RWPE1 (cell line): ENCODE data around the gene SLX9.
A peak's percentile ranks its signal among the peaks of the same experiment; 100 is the strongest.

Experiments
- CTCF ChIA-PET: fragments of 350-600 bp; sonication (Branson Sonifier 250); formaldehyde crosslinking; extraction: SDS; loops from one replicate; lab custom pipeline; 2021; lab: Yijun Ruan, JAX
- POLR2A ChIA-PET: fragments of 400-600 bp; formaldehyde crosslinking; extraction: SDS; loops from one replicate; lab custom pipeline; 2020; ENCODE audit warnings: antibody characterized with exemption; ENCODE audit not compliant: low non-redundant PET; lab: Yijun Ruan, JAX
- DNase-seq: peaks from one replicate; pipeline ENCODE4 v3.0.0; 2012; ENCODE audit warnings: low spot score
- H3K27ac ChIP-seq: fragments of 450-650 bp; 2 replicates; pipeline ENCODE4 v1.5.1; 2017
- TF ChIP-seq, protein P1 (sequence below): fragments of 450-650 bp; conservative IDR thresholded peaks from 2 replicates; pipeline ENCODE4 v1.5.1; 2017; ENCODE audit warnings: low read depth, mild to moderate bottlenecking

SLX9 gene

DNA sequence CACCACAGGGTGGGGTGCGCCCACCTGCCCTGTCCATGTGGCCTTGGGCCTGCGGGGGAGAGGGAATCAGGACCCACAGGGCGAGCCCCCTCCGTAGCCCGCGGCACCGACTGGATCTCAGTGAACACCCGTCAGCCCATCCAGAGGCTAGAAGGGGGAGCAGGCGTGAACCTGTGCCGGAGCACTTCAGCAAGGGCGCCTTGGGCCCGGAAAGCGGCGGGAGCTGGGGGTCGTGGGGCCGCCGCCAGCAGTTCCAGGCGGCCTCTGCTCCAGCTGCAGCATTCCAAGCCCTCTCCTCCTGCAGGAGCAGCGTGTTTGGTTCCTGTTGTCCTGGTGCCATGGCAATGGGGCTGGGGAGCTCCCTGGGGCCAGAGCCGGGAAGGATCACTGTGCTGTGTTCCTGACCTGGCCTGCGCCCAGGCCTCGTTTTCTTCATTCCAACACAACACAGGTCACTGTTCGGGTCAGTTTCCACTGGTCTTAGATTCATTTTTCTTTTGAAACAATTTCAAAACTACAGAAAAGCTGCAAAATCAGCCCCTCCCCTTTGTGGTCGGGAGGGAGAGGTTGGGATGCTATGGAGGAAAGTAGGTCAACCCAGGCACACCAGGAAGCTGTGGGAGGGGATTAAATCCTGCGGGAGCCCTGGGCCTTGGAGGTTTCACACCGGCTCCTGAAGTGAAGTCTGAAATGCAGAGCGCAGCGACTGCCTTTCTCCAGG lies 18.8 kb downstream of the SLX9 start:
- DNase-seq, result no peak
- ChIA-PET POLR2A (no interaction called here), CTCF (interaction anchor here (0.6 to 1.4 kb wide), 2 partner anchors 9 to 209 kb away, joined by 3 to 5 read pairs; no protein-coding TSS in a partner anchor)
- peak overlapping the region; percentile 33 for H3K27ac ChIP-seq
- TF ChIP-seq, protein P1, sequence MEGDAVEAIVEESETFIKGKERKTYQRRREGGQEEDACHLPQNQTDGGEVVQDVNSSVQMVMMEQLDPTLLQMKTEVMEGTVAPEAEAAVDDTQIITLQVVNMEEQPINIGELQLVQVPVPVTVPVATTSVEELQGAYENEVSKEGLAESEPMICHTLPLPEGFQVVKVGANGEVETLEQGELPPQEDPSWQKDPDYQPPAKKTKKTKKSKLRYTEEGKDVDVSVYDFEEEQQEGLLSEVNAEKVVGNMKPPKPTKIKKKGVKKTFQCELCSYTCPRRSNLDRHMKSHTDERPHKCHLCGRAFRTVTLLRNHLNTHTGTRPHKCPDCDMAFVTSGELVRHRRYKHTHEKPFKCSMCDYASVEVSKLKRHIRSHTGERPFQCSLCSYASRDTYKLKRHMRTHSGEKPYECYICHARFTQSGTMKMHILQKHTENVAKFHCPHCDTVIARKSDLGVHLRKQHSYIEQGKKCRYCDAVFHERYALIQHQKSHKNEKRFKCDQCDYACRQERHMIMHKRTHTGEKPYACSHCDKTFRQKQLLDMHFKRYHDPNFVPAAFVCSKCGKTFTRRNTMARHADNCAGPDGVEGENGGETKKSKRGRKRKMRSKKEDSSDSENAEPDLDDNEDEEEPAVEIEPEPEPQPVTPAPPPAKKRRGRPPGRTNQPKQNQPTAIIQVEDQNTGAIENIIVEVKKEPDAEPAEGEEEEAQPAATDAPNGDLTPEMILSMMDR, result no peak

DNA sequence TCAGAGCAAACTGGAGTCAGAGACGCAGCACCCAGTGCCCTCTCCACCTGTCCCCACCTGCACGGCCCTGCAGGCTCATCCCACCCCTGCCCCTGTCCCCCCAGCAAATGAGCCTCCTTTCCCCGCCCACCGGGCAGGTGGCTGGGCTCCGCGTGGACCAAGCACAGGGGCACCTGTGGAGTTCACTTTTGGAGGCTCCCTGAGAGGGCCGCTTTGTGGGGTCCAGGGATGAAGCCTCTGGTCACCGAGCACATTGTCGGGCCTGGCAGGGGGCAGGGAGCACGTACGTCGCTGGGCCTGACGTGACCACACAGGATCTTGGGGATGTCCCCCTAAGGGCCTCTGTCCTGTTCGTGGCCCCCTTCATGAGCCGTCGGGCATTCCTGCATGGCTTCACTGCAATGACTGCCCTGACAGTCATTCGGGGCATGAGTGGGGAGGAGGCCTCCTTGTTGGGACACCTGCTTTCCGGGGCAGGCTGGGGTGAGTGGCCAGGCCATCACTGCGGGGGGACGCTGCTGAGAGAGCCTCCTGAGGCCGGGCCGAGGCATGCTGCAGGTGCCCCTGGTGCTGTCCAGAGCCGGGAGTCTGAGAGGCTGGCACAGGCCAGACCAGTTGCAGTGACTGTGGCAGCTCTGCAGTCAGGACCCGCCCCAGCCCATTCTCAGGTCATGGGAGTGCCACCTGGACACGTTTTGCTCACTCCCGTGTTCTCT lies 19.7 kb downstream of the SLX9 start:
- H3K27ac ChIP-seq, result peak overlapping the region; percentile 33
- TF ChIP-seq, protein P1, result no peak
- CTCF ChIA-PET, result interaction anchor here (1.2 kb wide), 1 partner anchor 10 kb away, joined by 6 read pairs; no protein-coding TSS in a partner anchor
- DNase-seq, result no peak
- POLR2A ChIA-PET, result no interaction called here

DNA sequence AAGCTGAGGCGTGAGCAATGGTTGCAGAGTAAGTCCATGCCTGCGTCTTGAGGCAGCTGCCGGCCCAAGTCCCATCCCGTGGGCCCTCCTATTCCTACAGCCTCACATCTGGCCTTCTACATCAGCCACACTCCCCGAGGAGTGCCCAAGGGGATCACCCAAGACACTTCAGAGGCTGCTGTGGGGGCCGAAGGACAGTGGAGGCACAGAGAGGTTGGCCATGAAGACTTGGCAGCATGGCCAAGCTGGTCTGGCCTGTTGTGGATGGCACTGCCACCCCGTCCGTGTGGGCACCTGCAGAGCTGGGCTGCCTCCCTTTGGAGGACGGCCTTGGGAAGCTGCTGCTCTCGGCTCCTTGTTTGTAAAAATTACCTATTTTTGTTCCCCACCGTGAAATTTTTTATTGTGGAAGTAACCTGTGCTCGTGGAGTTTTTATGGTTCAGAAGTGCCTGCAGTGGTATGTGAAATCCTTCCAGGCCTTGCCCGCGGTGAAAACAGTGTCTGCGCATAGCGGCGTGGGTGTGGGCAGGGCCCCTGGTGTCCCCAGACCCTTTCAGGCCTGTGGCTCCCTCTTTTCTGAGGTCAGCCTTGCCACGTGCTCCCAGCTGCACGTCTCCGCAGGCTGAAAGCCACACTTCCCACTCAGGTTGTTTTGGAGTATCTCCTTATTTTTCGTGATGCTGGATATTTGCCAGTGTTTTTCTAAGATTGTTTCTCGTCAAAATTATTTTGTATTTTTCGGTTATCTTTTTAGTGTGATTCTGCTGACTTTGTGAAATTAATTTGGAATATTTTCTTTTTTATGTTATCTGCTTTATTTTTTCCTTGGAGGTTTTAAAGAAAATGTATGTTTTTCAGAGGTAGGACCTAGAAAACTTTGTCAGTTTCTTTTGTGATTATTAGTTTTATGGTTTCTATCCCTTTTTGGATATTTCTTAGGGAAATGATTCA lies 20.6 kb downstream of the SLX9 start:
- DNase-seq, result no peak
- POLR2A ChIA-PET, result no interaction called here
- CTCF ChIA-PET, result interaction anchor here (1.2 kb wide), 1 partner anchor 11 kb away, joined by 6 read pairs; no protein-coding TSS in a partner anchor
- peak overlapping the region; percentile 33 for H3K27ac ChIP-seq
- TF ChIP-seq, protein P1, result no peak

DNA sequence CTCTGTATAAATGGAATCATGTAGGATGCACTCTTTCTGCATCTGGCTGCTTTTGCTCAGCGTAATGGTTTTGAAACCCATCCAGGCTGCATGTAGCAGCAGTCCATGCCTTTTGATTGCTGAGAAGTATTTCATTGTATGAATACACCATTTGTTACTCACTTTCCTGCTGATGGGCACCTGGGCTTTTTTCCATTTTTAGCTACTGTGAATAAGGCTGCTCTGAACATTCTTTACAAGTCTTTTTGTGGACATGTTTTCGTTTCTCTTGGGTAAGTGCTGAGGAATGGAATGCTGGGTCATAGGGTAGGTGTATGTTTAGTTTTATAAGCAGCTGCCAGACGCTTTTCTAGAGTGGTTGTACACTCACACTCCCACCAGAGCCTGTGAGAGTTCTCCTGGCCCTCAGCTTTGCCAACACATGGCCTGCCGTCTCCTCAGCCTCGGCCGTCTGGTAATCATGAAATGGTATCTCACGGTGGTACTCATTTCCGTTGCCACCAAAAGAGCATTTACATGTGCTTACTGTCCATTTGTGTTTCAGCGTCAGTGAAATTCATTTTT lies 22.7 kb downstream of the SLX9 start:
- H3K27ac ChIP-seq, result peak overlapping the region; percentile 87
- TF ChIP-seq, protein P1, result no peak
- ChIA-PET CTCF (interaction anchor here (0.6 to 1.6 kb wide), 6 partner anchors 12 to 174 kb away, joined by 3 to 9 read pairs (median 4); no protein-coding TSS in a partner anchor), POLR2A (no interaction called here)
- peak; percentile 44 for DNase-seq

DNA sequence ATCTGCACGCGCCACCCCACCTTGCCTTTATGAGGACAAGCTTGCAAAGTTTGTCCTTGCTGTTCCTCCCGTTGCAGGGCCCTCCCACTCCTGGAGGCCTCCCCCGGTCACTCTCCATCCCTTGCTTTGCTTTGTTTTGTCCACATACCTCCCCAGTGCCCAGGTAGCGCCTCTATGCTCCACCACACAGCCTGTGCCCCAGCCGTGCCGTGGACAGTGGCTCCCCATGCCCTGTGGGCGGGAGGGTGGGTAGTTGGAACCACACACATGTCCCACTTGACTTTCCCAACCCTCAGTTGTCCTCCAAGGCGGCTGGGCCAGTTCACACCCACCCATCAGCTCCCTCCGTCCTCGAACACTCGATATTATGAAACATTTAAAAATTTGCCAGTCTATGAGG lies 24.6 kb downstream of the SLX9 start:
- no peak for DNase-seq
- ChIA-PET CTCF (interaction anchor here (0.6 to 0.8 kb wide), 2 partner anchors 163 to 165 kb away, joined by 4 read pairs; no protein-coding TSS in a partner anchor), POLR2A (no interaction called here)
- TF ChIP-seq, protein P1, result no peak
- no peak overlapping the region for H3K27ac ChIP-seq
